ENCODE results near the gene CASP14. TPM values are rescaled to one million over a fixed set of nuclear protein-coding genes. Genes with fewer than 3 reads are reported as not detected.
A peak's percentile ranks its signal among the peaks of the same experiment; 100 is the strongest.

Gene CASP14
- total and polyA plus RNA-seq, 3 experiments from 2014 or later: not detected

- Histone ChIP-seq H3K27me3 (ENCODE audit: insufficient read depth, low read length, poor library complexity, severe bottlenecking) (no peaks in the 10 kb centered on the region), H3K4me1 (ENCODE audit: insufficient read depth, low read length) (no peaks in the 10 kb centered on the region), H3K36me3 (ENCODE audit: insufficient read depth, low read length) (no peaks in the 10 kb centered on the region), H3K4me3 (ENCODE audit: low read length) (no peak overlapping the region), H3K9me3 (ENCODE audit: low read length) (no peaks in the 10 kb centered on the region), H3K27ac (ENCODE audit: low read depth, low read length) (no peak overlapping the region)
- Mint-ChIP-seq H3K4me1 (no peaks in the 10 kb centered on the region), H3K9me3 (no peaks in the 10 kb centered on the region), H3K36me3 (no peaks in the 10 kb centered on the region), H3K4me3 (no peak overlapping the region), H3K27me3 (peaks cover 5 to 28% of the 10 kb centered on the region in 2 donors), H3K27ac (no peak overlapping the region)
- ChIA-PET CTCF (no interaction called here), POLR2A (no interaction called here)
- DNase-seq: no peak
Observed at GRCh38 chr19:15022752-15023151, 26.5 kb upstream of the CASP14 start.

DNA sequence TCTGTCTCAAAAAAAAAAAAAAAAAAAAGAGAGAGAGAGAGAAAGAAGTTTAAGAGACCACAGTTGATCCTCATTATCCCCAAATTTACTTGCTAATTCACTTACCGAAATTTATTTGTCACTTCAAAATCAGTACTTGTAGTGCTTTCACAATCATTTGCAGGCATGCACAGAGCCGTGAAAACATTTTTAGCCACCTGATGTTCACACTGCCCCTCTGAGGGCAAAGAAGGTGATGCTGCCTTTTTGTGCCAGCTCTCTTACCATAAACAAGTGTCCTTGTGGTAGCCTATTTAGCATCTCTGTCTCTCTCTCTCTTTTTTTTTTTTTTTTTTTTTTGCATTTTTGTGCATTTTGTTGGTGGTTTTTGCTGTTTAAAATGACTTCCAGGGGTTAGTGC, 24.1 kb upstream of the CASP14 start:
- ChIA-PET CTCF (interaction anchor here (0.7 kb wide), 1 partner anchor 1769 kb away, joined by 4 read pairs; no protein-coding TSS in a partner anchor), POLR2A (no interaction called here)
- H3K4me1 ChIP-seq (ENCODE audit: insufficient read depth, low read length): no peaks in the 10 kb centered on the region
- no peak overlapping the region for H3K4me3 ChIP-seq (ENCODE audit: low read length)
- no peak overlapping the region for H3K27ac ChIP-seq (ENCODE audit: low read depth, low read length)
- Mint-ChIP-seq H3K4me3 (no peak overlapping the region), H3K9me3 (no peaks in the 10 kb centered on the region), H3K4me1 (no peaks in the 10 kb centered on the region), H3K27ac (no peak overlapping the region), H3K36me3 (no peaks in the 10 kb centered on the region), H3K27me3 (peaks cover 4 to 27% of the 10 kb centered on the region in 2 donors)
- DNase-seq: no peak
- no peaks in the 10 kb centered on the region for H3K27me3 ChIP-seq (ENCODE audit: insufficient read depth, low read length, poor library complexity, severe bottlenecking)
- H3K9me3 ChIP-seq (ENCODE audit: low read length): no peaks in the 10 kb centered on the region
- no peaks in the 10 kb centered on the region for H3K36me3 ChIP-seq (ENCODE audit: insufficient read depth, low read length)

DNA sequence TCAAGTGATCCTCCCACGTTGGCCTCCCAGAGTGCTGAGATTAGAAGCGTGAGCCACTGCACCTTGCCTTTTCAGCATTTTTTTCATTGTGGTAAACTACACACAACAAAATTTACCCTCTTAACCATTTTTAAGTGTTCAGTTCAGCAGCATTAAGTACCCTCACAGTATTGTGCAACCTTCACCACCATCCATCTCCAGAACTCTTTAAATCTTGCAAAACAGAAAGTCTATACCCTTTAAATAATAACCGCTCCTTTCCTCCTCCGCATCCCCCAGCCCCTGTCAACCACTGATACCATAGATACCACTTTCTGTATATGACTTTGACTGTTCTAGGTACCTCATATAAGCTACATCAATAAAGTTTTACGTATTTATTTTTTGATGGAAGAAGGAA, 20.8 kb upstream of the CASP14 start:
- POLR2A ChIA-PET: no interaction called here
- Histone ChIP-seq H3K4me3 (ENCODE audit: low read length) (no peak overlapping the region), H3K27ac (ENCODE audit: low read depth, low read length) (no peak overlapping the region), H3K36me3 (ENCODE audit: insufficient read depth, low read length) (no peaks in the 10 kb centered on the region), H3K9me3 (ENCODE audit: low read length) (no peaks in the 10 kb centered on the region), H3K4me1 (ENCODE audit: insufficient read depth, low read length) (no peaks in the 10 kb centered on the region), H3K27me3 (ENCODE audit: insufficient read depth, low read length, poor library complexity, severe bottlenecking) (no peaks in the 10 kb centered on the region)
- Mint-ChIP-seq H3K27me3 (peaks cover 8 to 37% of the 10 kb centered on the region in 2 donors), H3K36me3 (no peaks in the 10 kb centered on the region), H3K27ac (no peak overlapping the region), H3K4me3 (no peak overlapping the region), H3K4me1 (no peaks in the 10 kb centered on the region), H3K9me3 (no peaks in the 10 kb centered on the region)
- DNase-seq: no peak
- CTCF ChIA-PET: no interaction called here

DNA sequence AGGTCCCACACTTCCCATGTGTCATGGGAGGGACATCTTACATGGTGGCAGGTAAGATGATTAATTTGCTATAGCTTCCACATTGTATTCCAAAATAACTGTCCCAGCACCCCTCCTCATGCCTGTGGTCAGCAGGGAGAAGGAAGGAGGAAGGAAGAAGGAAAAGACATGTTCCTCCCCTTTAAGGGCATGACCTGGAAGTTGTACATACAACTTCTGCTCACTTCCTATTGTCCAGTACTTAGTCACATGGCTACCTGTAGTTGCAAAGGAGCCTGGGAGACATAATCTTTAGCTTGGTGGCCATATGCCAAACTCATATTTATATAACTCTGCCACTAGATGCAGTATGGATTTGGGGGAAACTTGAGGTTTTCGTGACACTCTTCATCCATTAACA, 17.6 kb upstream of the CASP14 start:
- Mint-ChIP-seq H3K36me3 (no peaks in the 10 kb centered on the region), H3K9me3 (no peaks in the 10 kb centered on the region), H3K27ac (no peak overlapping the region), H3K4me1 (no peaks in the 10 kb centered on the region), H3K4me3 (peak overlapping the region in 1 of 7 donors; percentile 10), H3K27me3 (peaks cover 6 to 50% of the 10 kb centered on the region in 2 donors)
- Histone ChIP-seq H3K36me3 (ENCODE audit: insufficient read depth, low read length) (no peaks in the 10 kb centered on the region), H3K4me3 (ENCODE audit: low read length) (no peak overlapping the region), H3K4me1 (ENCODE audit: insufficient read depth, low read length) (no peaks in the 10 kb centered on the region), H3K9me3 (ENCODE audit: low read length) (no peaks in the 10 kb centered on the region), H3K27ac (ENCODE audit: low read depth, low read length) (no peak overlapping the region), H3K27me3 (ENCODE audit: insufficient read depth, low read length, poor library complexity, severe bottlenecking) (no peaks in the 10 kb centered on the region)
- no peak for DNase-seq
- POLR2A ChIA-PET: no interaction called here
- CTCF ChIA-PET: no interaction called here

GRCh38 chr19:15035795-15036311, 13.4 kb upstream of the CASP14 start:
- no peak overlapping the region for H3K4me3 ChIP-seq (ENCODE audit: low read length)

GRCh38 chr19:15037586-15037985, 11.7 kb upstream of the CASP14 start:
- no peaks in the 10 kb centered on the region for H3K27me3 ChIP-seq (ENCODE audit: insufficient read depth, low read length, poor library complexity, severe bottlenecking)
- DNase-seq: no peak
- H3K4me3 ChIP-seq (ENCODE audit: low read length): no peak overlapping the region
- Mint-ChIP-seq H3K27ac (no peak overlapping the region), H3K4me1 (no peaks in the 10 kb centered on the region), H3K36me3 (no peaks in the 10 kb centered on the region), H3K4me3 (no peak overlapping the region), H3K9me3 (no peaks in the 10 kb centered on the region), H3K27me3 (peaks cover 5 to 49% of the 10 kb centered on the region in 2 donors)
- H3K4me1 ChIP-seq (ENCODE audit: insufficient read depth, low read length): no peaks in the 10 kb centered on the region
- ChIA-PET POLR2A (no interaction called here), CTCF (no interaction called here)
- H3K27ac ChIP-seq (ENCODE audit: low read depth, low read length): no peak overlapping the region
- H3K9me3 ChIP-seq (ENCODE audit: low read length): no peaks in the 10 kb centered on the region
- H3K36me3 ChIP-seq (ENCODE audit: insufficient read depth, low read length): no peaks in the 10 kb centered on the region

More at GRCh38 chr19:15035795-15036311, 13.4 kb upstream of the CASP14 start:
- H3K36me3 Mint-ChIP-seq: no peaks in the 10 kb centered on the region
- H3K9me3 Mint-ChIP-seq: no peaks in the 10 kb centered on the region
- ChIA-PET CTCF (no interaction called here), POLR2A (no interaction called here)
- no peak overlapping the region for H3K27ac ChIP-seq (ENCODE audit: low read depth, low read length)
- no peak overlapping the region for H3K4me3 Mint-ChIP-seq
- no peak overlapping the region for H3K27ac Mint-ChIP-seq
- H3K4me1 Mint-ChIP-seq: no peaks in the 10 kb centered on the region
- DNase-seq: no peak
- no peaks in the 10 kb centered on the region for H3K36me3 ChIP-seq (ENCODE audit: insufficient read depth, low read length)
- H3K27me3 Mint-ChIP-seq: peaks cover 6 to 62% of the 10 kb centered on the region in 2 donors
- no peaks in the 10 kb centered on the region for H3K27me3 ChIP-seq (ENCODE audit: insufficient read depth, low read length, poor library complexity, severe bottlenecking)
- no peaks in the 10 kb centered on the region for H3K9me3 ChIP-seq (ENCODE audit: low read length)
- H3K4me1 ChIP-seq (ENCODE audit: insufficient read depth, low read length): no peaks in the 10 kb centered on the region

DNA sequence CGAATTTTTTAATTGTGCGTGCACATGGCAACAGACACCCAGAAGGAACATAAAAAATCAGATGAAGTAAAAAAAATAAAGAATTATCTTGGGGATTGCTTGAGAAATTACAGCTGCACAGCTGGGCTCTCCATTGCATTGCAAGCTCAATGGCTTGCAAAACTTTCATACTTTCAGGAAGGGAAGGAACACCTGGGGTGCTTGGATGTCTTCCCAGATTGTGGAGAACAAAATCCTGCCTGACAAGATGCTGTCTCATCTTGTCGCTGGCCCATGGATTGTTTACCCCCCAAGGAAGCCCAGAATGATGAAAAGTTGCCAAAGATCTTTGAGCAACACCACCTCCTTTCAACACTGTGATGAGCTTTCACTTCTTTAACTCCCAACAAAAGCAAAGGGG, 11.0 kb upstream of the CASP14 start:
- POLR2A ChIA-PET: no interaction called here
- no peak for DNase-seq
- Mint-ChIP-seq H3K36me3 (no peaks in the 10 kb centered on the region), H3K27me3 (peaks cover 2 to 46% of the 10 kb centered on the region in 2 donors), H3K4me3 (no peak overlapping the region), H3K27ac (no peak overlapping the region), H3K4me1 (no peaks in the 10 kb centered on the region), H3K9me3 (no peaks in the 10 kb centered on the region)
- CTCF ChIA-PET: no interaction called here
- H3K27ac ChIP-seq (ENCODE audit: low read depth, low read length): no peak overlapping the region
- H3K4me3 ChIP-seq (ENCODE audit: low read length): no peak overlapping the region
- H3K9me3 ChIP-seq (ENCODE audit: low read length): no peaks in the 10 kb centered on the region
- no peaks in the 10 kb centered on the region for H3K4me1 ChIP-seq (ENCODE audit: insufficient read depth, low read length)
- no peaks in the 10 kb centered on the region for H3K27me3 ChIP-seq (ENCODE audit: insufficient read depth, low read length, poor library complexity, severe bottlenecking)
- no peaks in the 10 kb centered on the region for H3K36me3 ChIP-seq (ENCODE audit: insufficient read depth, low read length)

DNA sequence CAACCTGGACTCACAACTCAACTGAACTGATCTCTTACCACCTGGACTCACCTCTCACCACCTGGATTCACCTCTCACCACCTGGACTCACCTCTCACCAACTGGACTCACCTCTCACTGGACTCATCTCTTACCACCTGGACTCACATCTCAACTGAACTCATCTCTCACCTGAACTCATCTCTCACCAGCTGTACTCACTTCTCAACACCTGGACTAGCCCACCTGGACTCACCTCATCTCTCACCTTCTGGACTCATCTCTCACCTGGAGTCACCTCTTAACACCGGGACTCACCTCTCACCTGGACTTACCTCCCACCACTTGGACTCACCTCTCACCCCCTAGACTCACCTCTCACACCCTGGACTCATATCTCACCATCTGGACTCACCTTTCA, 7.3 kb upstream of the CASP14 start:
- ChIA-PET CTCF (no interaction called here), POLR2A (no interaction called here)
- Histone ChIP-seq H3K4me3 (ENCODE audit: low read length) (no peak overlapping the region), H3K27me3 (ENCODE audit: insufficient read depth, low read length, poor library complexity, severe bottlenecking) (no peaks in the 10 kb centered on the region), H3K36me3 (ENCODE audit: insufficient read depth, low read length) (no peaks in the 10 kb centered on the region), H3K9me3 (ENCODE audit: low read length) (no peaks in the 10 kb centered on the region), H3K27ac (ENCODE audit: low read depth, low read length) (no peak overlapping the region), H3K4me1 (ENCODE audit: insufficient read depth, low read length) (no peaks in the 10 kb centered on the region)
- Mint-ChIP-seq H3K36me3 (no peaks in the 10 kb centered on the region), H3K4me3 (no peak overlapping the region), H3K27me3 (peaks cover 24 to 41% of the 10 kb centered on the region in 2 donors), H3K9me3 (no peaks in the 10 kb centered on the region), H3K27ac (no peak overlapping the region), H3K4me1 (no peaks in the 10 kb centered on the region)
- no peak for DNase-seq

DNA sequence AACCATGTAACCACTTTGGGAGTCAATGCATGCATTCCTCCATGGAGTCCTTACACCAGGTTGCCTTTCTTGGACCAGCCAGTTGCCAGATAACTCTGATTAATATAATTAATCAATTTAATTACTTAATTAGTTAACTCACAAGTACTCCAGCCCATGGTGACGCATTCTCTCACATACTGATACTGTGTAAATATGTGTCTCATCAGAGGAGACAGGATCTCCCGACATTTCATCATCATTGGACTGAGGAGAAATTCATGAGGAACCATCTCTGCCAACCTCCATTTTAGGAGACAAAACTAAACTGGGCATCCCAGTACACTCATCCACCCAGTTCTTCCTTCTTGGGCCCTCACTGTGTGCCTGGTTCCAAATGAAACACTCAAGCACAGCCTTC, 6.5 kb upstream of the CASP14 start:
- no peak for DNase-seq
- no peaks in the 10 kb centered on the region for H3K27me3 ChIP-seq (ENCODE audit: insufficient read depth, low read length, poor library complexity, severe bottlenecking)
- Mint-ChIP-seq H3K4me1 (no peaks in the 10 kb centered on the region), H3K27ac (no peak overlapping the region), H3K27me3 (peaks cover 25 to 42% of the 10 kb centered on the region in 2 donors), H3K9me3 (no peaks in the 10 kb centered on the region), H3K36me3 (no peaks in the 10 kb centered on the region), H3K4me3 (no peak overlapping the region)
- H3K9me3 ChIP-seq (ENCODE audit: low read length): no peaks in the 10 kb centered on the region
- no peaks in the 10 kb centered on the region for H3K36me3 ChIP-seq (ENCODE audit: insufficient read depth, low read length)
- ChIA-PET POLR2A (no interaction called here), CTCF (interaction anchor here (0.7 kb wide), 1 partner anchor 1275 kb away, joined by 3 read pairs; no protein-coding TSS in a partner anchor)
- no peaks in the 10 kb centered on the region for H3K4me1 ChIP-seq (ENCODE audit: insufficient read depth, low read length)
- H3K27ac ChIP-seq (ENCODE audit: low read depth, low read length): no peak overlapping the region
- H3K4me3 ChIP-seq (ENCODE audit: low read length): no peak overlapping the region

All from CD8-positive, alpha-beta memory T cell (primary cell).